Endodermal cell (in vitro differentiated cells): ENCODE measurements around the gene PMM1. TPM values are rescaled to one million over a fixed set of nuclear protein-coding genes. Genes with fewer than 3 reads are reported as not detected.
"Not testable (repeated sequence)": the region's sequence is repeated elsewhere in the genome, so short reads cannot be mapped to it uniquely, and the experiment has no call there.

Source experiments
- DNase-seq: peaks from one replicate; pipeline ENCODE4 v3.0.0-alpha.2; 2017
- H3K27ac ChIP-seq: 2 replicates; pipeline ENCODE4 v1.5.1; 2013; ENCODE audit warnings: mild to moderate bottlenecking, low read depth, low read length, moderate library complexity
- H3K27me3 ChIP-seq: 2 replicates; pipeline ENCODE4 v1.6.1; 2013; ENCODE audit warnings: mild to moderate bottlenecking, low read length, moderate library complexity; ENCODE audit not compliant: insufficient read depth, control insufficient read depth, poor library complexity, severe bottlenecking
- H3K36me3 ChIP-seq: 2 replicates; pipeline ENCODE4 v1.7.0; 2013; ENCODE audit warnings: mild to moderate bottlenecking, low read length, moderate library complexity; ENCODE audit not compliant: control insufficient read depth, insufficient read depth
- H3K4me1 ChIP-seq: one replicate; pipeline ENCODE4 v1.7.0; 2013; ENCODE audit warnings: low read length; ENCODE audit not compliant: control insufficient read depth, insufficient read depth
- H3K4me3 ChIP-seq: 2 replicates; pipeline ENCODE4 v1.5.1; 2013; ENCODE audit warnings: mild to moderate bottlenecking, low read length, moderate library complexity
- H3K9ac ChIP-seq: 2 replicates; pipeline ENCODE4 v1.6.1; 2013; ENCODE audit warnings: mild to moderate bottlenecking, low read length, moderate library complexity; ENCODE audit not compliant: poor library complexity, severe bottlenecking; ENCODE audit errors: extremely low read depth
- H3K9me3 ChIP-seq: 2 replicates; pipeline ENCODE4 v1.6.1; 2013; ENCODE audit warnings: mild to moderate bottlenecking, low read length, moderate library complexity; ENCODE audit not compliant: control insufficient read depth
- H3K27ac Mint-ChIP-seq: 2 replicates; pipeline ENCODE4 v1.8.0; 2020; ENCODE audit warnings: mixed read lengths
- H3K27me3 Mint-ChIP-seq: 2 replicates; pipeline ENCODE4 v1.8.0; 2021; ENCODE audit warnings: mild to moderate bottlenecking, mixed read lengths; ENCODE audit not compliant: insufficient read depth
- H3K36me3 Mint-ChIP-seq: 2 replicates; pipeline ENCODE4 v1.8.0; 2020; ENCODE audit warnings: low read depth, mixed read lengths
- H3K4me1 Mint-ChIP-seq: 2 replicates; pipeline ENCODE4 v1.8.0; 2020; ENCODE audit warnings: mixed read lengths
- H3K4me3 Mint-ChIP-seq: 2 replicates; pipeline ENCODE4 v1.8.0; 2020; ENCODE audit warnings: mild to moderate bottlenecking, moderate library complexity, mixed read lengths
- H3K9me3 Mint-ChIP-seq: 2 replicates; pipeline ENCODE4 v1.8.0; 2020; ENCODE audit warnings: mild to moderate bottlenecking, mixed read lengths
- WGBS, 2 experiments: methylation state at CpG; one replicate each; pipeline versions ENCODE4 v1.1.5 to v1.1.7; 2013; ENCODE audit warnings: missing lambda C conversion rate in 2 of 2, mixed read lengths in 1 of 2; ENCODE audit not compliant: insufficient coverage in 1 of 2, insufficient read length in 1 of 2; 5-methylcytosine and 5-hydroxymethylcytosine counted together
- total RNA-seq, 2 donors: library from RNA; stranded (reverse); fragmentation: NEBNext Ultra II Directional in 1 of 2; extraction: Animal tissue kit (Norgen Biotek cat#: 25700) in 1 of 2; gene quantifications; 2 replicates in 1 of 2; 3 replicates in 1 of 2; pipeline ENCODE4 v1.2.1, GENCODE V29; 2021
- TF ChIP-seq, protein P1 (sequence below): fragments of 200-600 bp; sonication (generic); conservative IDR thresholded peaks from 2 replicates; pipeline ENCODE4 v1.5.0; 2021; ENCODE audit warnings: antibody characterized with exemption, mild to moderate bottlenecking

The PMM1 gene
- total RNA-seq, 2 donors from 2014 or later, result 19.0 to 32.3 TPM

DNA sequence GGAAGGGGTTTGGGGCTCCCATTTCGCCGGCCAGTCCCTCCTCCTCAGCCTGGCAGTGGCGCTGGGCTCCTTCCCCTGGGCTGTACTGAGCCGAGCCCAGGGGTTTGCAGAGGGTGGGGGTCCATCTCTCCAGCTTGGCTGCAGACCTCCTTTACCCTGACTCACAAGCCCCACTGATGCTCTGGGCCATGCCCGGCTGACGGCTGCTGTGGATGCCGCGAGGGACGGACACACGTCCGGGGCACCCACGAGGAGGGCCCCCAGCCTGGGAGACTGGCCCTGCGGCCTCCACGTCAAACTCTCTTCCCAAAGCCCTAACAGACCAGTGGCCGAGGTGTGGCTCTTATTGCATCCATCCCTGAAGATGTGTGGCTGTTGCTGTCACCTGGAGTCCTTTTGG is 14.1 kb downstream of the PMM1 start:
- H3K27ac ChIP-seq, result no peak overlapping the region
- H3K9me3 ChIP-seq, result no peaks in the 10 kb centered on the region
- no peaks in the 10 kb centered on the region for H3K27me3 ChIP-seq
- no peaks in the 10 kb centered on the region for H3K27me3 Mint-ChIP-seq
- H3K4me3 ChIP-seq, result no peak overlapping the region
- H3K4me1 ChIP-seq, result no peaks in the 10 kb centered on the region
- DNase-seq, result no peak
- H3K9me3 Mint-ChIP-seq, result no peaks in the 10 kb centered on the region
- 93% methylated on average over 15 of the region's 15 CpGs; no CpG with 5 or more reads in 1 of the 2 experiments for WGBS, 2 experiments
- H3K4me3 Mint-ChIP-seq, result no peak overlapping the region
- H3K4me1 Mint-ChIP-seq, result no peaks in the 10 kb centered on the region
- H3K36me3 ChIP-seq, result peaks cover 12% of the 10 kb centered on the region
- H3K9ac ChIP-seq, result no peak overlapping the region
- H3K27ac Mint-ChIP-seq, result no peak overlapping the region
- TF ChIP-seq, protein P1, sequence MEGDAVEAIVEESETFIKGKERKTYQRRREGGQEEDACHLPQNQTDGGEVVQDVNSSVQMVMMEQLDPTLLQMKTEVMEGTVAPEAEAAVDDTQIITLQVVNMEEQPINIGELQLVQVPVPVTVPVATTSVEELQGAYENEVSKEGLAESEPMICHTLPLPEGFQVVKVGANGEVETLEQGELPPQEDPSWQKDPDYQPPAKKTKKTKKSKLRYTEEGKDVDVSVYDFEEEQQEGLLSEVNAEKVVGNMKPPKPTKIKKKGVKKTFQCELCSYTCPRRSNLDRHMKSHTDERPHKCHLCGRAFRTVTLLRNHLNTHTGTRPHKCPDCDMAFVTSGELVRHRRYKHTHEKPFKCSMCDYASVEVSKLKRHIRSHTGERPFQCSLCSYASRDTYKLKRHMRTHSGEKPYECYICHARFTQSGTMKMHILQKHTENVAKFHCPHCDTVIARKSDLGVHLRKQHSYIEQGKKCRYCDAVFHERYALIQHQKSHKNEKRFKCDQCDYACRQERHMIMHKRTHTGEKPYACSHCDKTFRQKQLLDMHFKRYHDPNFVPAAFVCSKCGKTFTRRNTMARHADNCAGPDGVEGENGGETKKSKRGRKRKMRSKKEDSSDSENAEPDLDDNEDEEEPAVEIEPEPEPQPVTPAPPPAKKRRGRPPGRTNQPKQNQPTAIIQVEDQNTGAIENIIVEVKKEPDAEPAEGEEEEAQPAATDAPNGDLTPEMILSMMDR, result no peak
- peaks cover 16% of the 10 kb centered on the region for H3K36me3 Mint-ChIP-seq

DNA sequence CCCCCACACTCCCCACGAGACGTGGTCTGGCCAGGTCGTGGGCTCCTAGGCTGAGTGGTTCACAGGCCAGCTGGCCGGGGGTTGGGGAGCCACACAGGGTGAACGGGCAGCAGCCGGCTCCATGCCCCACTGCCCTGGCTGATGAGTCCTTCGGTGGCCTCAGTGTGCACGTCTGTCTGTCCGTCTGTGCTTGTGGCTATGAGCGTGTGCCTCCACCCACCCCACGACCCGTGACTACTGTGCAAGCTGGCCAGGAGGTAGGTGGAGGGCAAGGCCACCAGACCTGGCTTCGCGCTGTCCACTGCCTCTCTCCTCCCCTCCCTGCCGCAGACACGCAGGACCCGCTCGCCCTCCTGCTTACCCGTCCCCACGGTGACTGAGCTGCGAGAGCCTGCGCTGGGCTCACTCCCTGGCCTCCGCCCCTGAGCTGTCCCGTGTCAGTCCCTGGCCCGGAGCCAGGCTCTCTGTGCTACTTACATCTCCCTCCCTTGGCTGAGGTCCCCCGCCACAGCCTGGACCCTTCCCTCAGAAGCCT is 14.7 kb downstream of the PMM1 start:
- Histone ChIP-seq H3K9me3 (no peaks in the 10 kb centered on the region), H3K27me3 (no peaks in the 10 kb centered on the region), H3K36me3 (peaks cover 10% of the 10 kb centered on the region), H3K4me3 (no peak overlapping the region), H3K4me1 (no peaks in the 10 kb centered on the region), H3K27ac (no peak overlapping the region), H3K9ac (no peak overlapping the region)
- no peak overlapping the region for H3K27ac Mint-ChIP-seq
- 94 to 96% methylated on average over 15 to 26 of the region's 26 CpGs for WGBS, 2 experiments
- H3K27me3 Mint-ChIP-seq, result no peaks in the 10 kb centered on the region
- TF ChIP-seq, protein P1, result no peak
- no peak overlapping the region for H3K4me3 Mint-ChIP-seq
- DNase-seq, result no peak
- H3K36me3 Mint-ChIP-seq, result peaks cover 16% of the 10 kb centered on the region
- no peaks in the 10 kb centered on the region for H3K9me3 Mint-ChIP-seq
- no peaks in the 10 kb centered on the region for H3K4me1 Mint-ChIP-seq

DNA sequence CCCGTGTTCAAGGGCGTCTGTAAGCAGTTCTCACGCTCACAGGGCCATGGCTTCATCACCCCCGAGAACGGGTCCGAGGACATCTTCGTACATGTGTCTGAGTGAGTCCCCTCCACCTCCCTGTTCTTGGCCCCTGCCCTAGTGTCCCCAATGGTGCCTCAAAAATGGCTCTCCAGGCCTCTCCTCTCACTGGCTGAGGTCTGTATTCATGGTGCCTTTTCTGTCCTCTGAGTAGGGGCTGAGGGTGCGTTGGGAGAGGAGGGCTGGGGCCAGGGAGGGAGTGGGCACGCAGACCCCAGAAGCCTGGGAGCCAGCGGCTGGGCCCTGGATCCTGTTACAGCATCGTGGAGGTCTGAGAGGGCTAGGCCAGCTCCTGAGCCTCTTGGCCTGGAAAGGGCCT is 16.0 kb downstream of the PMM1 start:
- H3K4me1 Mint-ChIP-seq, result no peaks in the 10 kb centered on the region
- H3K27me3 Mint-ChIP-seq, result no peaks in the 10 kb centered on the region
- peaks cover 16% of the 10 kb centered on the region for H3K36me3 Mint-ChIP-seq
- no peak overlapping the region for H3K9ac ChIP-seq
- TF ChIP-seq, protein P1, result no peak
- DNase-seq, result no peak
- no peaks in the 10 kb centered on the region for H3K9me3 Mint-ChIP-seq
- no peaks in the 10 kb centered on the region for H3K4me1 ChIP-seq
- no peak overlapping the region for H3K4me3 ChIP-seq
- H3K9me3 ChIP-seq, result no peaks in the 10 kb centered on the region
- H3K27ac Mint-ChIP-seq, result no peak overlapping the region
- H3K36me3 ChIP-seq, result peaks cover 4% of the 10 kb centered on the region
- H3K4me3 Mint-ChIP-seq, result no peak overlapping the region
- H3K27ac ChIP-seq, result peak overlapping the region; percentile 17
- H3K27me3 ChIP-seq, result no peaks in the 10 kb centered on the region
- 91 to 94% methylated on average over 9 to 11 of the region's 11 CpGs for WGBS, 2 experiments

DNA sequence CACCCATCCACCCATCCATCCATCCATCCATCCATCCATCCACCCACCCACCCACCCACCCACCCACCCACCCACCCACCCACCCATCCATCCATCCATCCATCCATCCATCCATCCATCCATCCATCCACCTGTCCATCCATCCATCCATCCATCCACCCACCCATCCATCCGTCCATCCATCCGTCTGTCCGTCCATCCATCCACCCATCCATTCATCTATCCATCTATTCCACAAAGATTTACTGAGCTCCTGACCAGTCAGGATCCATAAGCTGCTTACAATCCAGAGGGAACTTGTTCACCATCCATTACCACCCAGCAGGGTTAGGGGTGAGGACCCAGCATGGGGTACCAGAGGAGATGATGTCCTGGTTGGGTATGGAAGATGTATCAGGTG is 17.3 kb downstream of the PMM1 start:
- not testable (repeated sequence) for H3K4me3 ChIP-seq, H3K27me3 Mint-ChIP-seq, H3K27ac Mint-ChIP-seq, H3K36me3 ChIP-seq, H3K27ac ChIP-seq, H3K27me3 ChIP-seq, H3K4me3 Mint-ChIP-seq, H3K4me1 Mint-ChIP-seq, H3K9me3 Mint-ChIP-seq, H3K36me3 Mint-ChIP-seq, H3K9ac ChIP-seq, H3K4me1 ChIP-seq, H3K9me3 ChIP-seq, DNase-seq
- WGBS, 2 experiments, result 92 to 100% methylated on average over 2 to 3 of the region's 3 CpGs
